GM18907 (cell line): ENCODE results near the gene IGFBPL1.
A peak's percentile ranks its signal among the peaks of the same experiment; 100 is the strongest.

ENCODE experiments used
- ATAC-seq: cut with Tn5 transposase; IDR thresholded peaks from one replicate; pipeline ENCODE4 v1.9.1; 2021; ENCODE audit warnings: mild to moderate bottlenecking, moderate library complexity; ENCODE audit not compliant: unreplicated experiment

The IGFBPL1 gene, protein sequence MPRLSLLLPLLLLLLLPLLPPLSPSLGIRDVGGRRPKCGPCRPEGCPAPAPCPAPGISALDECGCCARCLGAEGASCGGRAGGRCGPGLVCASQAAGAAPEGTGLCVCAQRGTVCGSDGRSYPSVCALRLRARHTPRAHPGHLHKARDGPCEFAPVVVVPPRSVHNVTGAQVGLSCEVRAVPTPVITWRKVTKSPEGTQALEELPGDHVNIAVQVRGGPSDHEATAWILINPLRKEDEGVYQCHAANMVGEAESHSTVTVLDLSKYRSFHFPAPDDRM

GRCh38 chr9:38423973-38424843 is at the start of gene IGFBPL1:
IGFBPL1 (minus strand) TSS chr9:38424454; CDS start chr9:38424424, 30 bp downstream.
- peak; percentile 64 for ATAC-seq

DNA sequence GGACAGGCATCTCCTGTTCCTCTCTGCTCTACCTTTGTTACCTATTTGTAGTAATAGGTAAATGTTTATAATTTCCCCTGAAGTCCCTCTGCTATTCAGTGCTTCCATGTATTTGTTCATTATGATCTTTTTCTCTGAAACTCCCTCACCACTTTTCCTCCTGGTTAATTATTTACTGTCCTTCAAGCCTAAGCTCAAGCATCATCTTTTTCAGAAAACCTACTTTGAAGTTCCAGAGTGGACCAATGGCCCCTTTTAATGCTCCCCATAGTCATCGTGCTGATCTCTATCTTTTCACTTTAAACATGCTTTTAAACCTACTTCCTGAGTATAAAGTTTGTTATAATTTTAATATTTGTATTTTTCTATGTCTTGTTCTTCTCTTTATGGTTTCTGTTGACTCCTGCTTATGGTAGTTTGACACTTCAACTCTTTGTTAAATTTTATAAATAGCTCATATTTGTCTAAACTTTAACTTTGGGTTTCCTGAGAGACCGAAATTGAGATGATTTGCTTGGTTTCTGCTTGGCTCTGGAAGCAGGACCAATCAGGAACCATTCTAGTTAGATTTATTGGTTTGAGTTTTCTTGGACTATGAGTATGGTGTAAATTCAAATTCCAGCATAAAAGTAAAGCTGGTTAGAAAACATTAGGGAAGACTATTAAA is 48.5 kb upstream of the IGFBPL1 start:
- peak; percentile 76 for ATAC-seq

DNA sequence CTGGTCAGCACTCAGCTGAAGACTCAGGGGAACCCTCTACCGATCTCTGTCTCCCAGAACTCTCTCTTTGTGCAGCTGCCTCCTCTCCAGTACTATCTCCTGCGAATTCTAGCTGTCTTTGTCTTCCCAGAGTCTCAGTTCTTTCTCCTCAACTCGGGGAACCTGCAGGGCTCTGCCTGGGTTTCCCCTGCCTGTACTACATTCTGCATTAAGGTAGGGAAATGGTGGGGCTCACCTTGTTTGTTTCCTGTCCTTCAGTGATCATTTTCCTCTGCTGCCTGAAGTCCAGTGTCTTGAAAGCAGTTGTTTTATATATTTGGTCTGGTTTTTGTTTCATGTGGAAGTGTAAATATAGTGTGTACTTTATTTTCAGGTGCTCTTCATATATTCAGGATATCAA is 43.1 kb upstream of the IGFBPL1 start:
- ATAC-seq = no peak

DNA sequence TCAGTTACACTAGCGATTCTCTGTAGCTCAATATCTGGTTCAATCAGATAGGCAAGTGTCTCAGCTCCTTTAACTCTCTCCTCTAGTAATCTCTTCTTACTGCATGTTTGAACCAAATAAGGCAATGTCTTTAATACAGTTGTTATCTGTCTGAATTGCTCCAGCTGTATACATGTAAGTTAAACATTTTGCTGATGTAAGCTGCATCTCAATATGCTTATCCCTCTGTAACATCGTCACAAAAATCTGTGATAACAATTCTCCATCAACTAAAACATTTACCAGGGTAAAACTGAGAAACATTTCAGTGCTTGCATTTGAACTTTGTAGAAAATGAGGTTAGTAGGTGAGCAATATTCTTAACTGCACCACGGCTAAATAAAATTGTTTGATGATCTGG is 29.6 kb upstream of the IGFBPL1 start:
- ATAC-seq = no peak

DNA sequence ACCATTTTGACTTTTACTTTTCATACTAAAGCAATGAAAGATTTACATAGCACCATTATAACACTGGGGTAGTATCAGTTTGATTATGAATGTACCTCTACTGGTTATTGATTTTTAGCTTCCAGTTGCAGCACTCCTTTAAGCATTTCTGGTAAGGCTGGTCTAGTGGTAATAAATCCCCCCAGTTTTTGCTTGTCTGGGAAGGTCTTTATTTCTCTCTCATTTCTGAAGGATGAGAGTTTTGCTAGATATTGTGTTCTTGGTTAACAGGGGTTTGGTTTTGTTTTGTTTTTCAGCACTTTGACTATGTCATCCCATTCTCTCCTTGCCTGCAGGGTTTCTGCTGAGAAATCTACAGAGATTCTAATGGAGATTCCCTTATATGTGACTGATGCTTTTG is 26.9 kb upstream of the IGFBPL1 start:
- no peak for ATAC-seq

GRCh38 chr9:38447703-38448102 is 23.4 kb upstream of the IGFBPL1 start:
- ATAC-seq = no peak

DNA sequence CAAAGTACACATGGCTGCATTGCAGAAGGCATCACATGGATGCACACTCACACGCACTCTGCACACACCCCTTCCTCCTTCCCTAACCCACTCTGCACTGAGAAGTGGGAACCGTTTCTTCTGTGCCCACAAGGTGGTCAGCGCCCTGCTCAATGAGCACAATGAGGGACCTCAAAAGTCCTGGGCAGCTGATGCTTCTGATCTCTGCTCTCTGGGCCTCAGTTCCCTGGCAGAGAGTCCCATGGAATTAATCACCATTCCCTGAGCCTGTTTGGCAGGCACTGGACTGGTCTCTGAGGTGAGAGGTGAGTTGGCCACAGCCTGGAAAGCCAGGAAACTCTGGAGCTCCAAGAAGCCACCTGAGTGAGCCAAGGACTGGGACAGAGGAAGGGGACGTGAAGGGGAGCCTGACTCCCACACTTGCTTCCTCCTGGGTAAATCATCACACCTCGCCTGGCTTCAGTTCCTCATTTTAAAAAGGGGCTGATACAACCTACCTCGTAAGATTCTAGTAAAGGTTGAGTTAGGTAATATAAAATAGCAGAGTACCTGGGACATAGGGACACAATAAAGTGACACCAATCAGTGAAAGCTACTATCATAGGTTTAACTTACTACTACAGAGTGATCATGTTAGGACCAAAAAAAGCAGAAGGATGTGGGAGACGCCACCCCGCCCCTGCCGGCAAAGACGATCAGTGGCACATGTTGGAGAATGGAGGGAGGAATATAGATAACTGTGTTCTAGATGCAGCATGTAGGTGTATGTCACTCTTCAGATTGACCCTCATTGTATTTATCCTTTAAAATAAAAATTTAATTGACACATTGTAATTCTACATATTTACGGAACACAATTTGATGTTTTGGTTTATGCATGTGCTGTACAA is 21.1 kb upstream of the IGFBPL1 start:
- peak; percentile 97 for ATAC-seq

- ATAC-seq = no peak
Measured at GRCh38 chr9:38443597-38443996, 19.3 kb upstream of the IGFBPL1 start.

DNA sequence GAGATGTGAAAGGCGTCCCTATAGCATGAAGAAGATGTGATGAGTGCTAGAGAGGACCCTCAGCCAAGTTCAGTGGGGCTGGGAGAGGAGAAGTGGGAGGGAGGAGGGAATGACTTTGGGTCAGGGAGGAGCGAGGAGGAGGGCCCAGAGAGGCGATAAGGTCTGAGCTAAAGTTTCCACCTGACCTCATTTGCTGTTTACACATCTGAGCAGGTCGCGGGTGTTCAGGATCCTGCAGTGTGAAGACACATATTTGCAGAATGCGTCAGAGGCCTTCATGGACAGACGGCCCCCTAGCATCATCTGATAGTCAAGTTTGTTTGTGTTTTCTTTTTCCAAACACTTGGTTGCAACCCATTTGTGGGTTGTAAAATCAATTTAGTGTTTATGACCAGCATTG is 18.9 kb upstream of the IGFBPL1 start:
- no peak for ATAC-seq

DNA sequence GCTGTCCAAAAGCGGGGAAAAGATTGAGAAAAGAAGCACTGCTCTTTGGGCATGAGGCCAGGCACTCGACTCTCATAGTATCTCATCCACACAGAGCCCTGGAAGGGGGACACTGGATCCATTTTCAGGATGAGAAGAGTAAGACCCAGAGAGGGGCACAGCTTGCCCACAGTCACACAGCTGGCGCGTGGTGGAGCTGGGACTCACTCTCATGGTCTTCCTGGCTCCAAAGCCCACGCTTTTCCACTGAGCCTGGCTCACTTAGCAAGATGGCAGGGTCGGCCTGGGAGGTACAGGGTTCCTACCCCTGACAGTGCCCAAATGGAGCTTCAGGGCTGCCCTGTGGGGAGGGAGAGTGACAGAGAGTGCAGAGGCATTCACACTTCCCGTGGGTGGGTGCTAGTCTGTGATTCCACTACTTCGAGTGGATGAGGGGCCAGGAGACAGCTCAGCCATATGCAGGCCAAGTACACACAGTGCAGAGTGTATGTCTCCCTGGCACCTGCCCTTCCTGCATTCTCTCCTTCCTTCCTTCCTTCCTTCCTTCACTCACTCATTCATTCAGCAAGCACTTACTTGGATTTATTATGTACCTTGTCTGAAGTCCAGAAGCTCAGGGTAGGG is 18.3 kb upstream of the IGFBPL1 start:
- ATAC-seq = no peak

- ATAC-seq = no peak
Measured at GRCh38 chr9:38441347-38442085, 17.3 kb upstream of the IGFBPL1 start.

DNA sequence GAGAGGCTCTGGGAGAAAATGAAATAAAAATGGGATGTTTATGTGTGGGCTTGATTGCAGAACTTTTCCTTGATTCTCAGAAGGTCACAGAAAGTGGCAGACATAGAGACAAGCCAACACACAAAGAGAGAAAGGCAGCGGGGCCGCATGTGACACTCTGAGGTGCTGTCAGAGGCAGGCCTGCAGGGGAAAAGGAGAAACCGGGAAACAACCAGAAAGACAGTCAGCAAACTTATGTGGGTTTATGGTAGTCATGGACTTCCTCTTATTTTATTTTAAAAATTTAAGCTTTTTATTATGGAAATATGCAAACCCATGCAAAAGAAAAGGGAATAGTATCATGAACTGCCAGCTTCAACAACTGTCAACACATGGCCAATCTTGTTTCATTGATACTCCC is 16.3 kb upstream of the IGFBPL1 start:
- ATAC-seq = no peak

DNA sequence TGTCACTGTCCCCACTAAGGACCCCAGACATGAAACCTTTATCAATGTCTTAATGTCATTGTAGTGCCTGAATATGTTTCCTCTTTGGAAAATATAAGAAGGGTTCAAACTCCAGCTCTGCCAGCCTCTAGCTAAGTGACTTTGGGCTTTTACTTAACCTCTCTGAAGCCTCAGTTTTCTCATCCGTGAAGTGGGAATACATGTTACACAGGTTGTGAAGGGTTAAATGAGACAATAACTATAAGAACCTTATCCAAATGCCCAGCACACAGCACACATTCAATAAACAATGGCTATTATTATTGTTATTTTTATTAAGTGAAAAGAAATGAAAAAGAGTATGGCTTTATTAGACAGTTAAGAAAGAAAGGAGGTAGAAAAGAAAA is 15.7 kb upstream of the IGFBPL1 start:
- ATAC-seq = no peak

- no peak for ATAC-seq
Measured at GRCh38 chr9:38439291-38439915, 15.1 kb upstream of the IGFBPL1 start.

GRCh38 chr9:38437193-38437823 is 13.1 kb upstream of the IGFBPL1 start:
- ATAC-seq = peak; percentile 60

DNA sequence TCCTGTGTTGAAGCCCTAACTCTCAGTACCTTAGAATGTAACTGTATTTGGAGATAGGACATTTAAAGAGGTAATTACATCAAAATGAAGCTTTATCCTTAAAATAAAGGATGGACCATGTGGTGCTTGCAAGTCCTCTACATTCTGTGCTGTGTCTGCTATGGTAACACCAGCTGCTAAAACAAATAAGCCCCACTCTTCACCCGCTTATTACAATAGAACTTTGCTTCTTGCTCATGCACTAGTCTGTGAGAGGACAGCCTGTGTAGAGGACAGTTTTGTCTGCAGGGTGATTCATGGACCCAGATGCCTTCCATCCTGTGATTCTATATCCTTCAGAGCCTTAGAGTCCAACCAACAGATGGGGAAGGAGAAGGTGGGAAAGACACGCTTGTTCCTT is 12.5 kb upstream of the IGFBPL1 start:
- ATAC-seq = no peak

DNA sequence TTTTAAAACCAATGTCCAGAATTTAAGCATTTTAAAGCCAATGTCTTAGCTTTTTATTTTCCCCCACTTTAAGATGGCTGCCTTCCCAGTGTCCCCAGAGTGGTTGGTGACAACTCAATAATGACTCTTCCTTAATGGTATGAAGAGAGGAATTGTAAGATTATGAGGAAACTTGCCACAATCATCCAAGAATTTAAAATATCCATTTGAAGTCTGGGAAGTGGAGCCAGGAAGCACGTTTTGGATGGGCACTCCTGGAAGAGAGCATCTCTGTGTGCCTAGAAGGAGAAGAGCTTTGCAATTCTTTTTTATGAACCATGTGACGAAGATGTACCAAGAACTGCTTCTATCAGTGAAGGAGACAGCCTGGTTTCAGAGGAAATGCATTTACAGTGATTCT is 11.3 kb upstream of the IGFBPL1 start:
- no peak for ATAC-seq

DNA sequence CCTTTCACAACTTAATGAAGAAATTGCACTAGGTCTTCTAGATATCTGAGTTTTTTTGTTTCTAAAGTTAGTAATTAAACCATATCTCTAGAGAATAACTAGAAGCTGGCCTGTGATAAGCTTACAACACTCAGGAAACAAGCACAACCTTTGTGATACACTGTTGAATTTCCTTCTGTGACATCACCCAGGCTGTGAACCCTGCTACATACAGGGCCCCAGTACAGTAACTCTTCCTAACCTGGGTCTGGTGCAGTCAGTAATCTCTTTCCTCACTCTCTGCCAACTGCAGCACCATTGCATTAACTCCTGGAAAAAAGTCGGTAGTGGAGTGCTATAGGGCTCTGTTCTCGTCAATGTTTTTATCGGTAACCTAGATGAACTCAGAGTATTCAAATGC is 10.6 kb upstream of the IGFBPL1 start:
- ATAC-seq = no peak

DNA sequence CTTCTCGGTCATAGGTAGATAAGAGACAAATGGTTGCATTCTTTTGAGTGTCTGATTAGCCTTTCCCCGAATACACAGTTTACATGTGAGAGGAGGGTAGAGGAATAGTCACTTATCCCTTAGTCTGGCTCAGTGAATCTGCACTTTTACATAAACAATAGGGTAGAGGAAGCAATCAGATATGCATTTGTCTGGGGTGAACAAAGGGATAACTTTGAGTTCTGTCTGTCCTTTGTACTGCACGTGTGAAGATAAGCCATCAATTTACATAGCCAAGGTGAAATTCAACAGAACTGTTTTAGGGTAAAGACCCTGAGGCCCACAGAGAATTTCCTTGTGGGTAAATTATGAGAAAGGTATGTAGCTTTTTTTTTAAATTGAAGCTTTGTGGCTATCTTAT is 10.1 kb upstream of the IGFBPL1 start:
- no peak for ATAC-seq
